ENCODE measurements around the gene FNDC3A.
"Not testable (repeated sequence)": the region's sequence is repeated elsewhere in the genome, so short reads cannot be mapped to it uniquely, and the experiment has no call there.

The FNDC3A gene

DNA sequence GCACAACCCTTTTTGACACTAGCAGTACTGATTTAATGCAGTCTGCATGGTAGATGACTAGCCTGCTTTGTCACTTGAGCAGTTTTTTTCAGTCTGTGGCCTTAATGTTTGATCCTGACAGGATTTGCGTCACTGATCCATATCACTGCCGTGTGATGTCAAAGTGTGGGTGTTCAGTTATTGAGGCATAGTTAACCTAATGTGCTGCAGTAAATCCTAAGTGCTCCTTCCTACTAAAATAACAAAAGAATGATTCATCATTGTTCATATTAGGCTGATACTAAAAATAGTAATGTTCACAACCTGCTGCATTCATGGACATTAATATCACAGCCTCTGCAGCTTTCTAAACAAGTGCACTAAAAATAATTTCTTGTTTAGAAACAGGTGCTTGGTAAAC lies 122.5 kb downstream of the FNDC3A start:
- DNase-seq = peak in 2 of 5 experiments; percentile 7 to 28

DNA sequence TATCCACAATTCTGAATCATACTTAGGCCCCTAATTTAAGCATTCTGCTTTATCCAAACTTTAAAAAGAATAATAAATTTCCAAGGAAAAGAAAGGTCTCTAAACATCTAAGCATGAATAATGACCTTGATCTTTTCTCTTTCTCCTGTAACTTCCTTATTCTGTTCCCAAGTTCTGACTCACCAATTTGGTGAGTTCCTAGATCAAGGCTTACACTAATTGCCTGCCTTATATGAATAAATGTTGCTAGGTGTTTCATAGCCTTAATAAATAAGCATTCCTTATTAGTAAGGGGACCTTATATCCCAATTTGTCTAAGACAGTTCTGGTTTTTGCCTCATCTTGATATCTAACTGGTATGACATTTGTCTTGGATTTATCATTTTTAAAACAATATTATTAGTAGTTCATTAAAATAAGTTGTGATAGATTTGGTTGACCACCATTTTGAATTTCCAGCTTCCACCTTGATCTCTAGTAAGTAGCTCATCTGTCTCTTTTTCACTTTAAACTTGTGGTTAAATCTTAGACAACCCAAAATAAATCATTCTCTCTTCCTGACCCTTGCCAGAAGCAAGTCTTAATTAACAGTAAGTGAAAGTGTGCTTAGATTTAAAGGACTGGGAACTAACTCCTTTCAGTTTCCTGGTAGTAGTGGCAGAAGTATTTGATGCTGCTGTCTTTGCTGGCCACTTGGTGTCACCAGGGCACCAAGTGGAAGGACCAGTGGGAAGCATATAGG lies 123.2 kb downstream of the FNDC3A start:
- peak in 1 of 5 experiments; percentile 4 for DNase-seq

DNA sequence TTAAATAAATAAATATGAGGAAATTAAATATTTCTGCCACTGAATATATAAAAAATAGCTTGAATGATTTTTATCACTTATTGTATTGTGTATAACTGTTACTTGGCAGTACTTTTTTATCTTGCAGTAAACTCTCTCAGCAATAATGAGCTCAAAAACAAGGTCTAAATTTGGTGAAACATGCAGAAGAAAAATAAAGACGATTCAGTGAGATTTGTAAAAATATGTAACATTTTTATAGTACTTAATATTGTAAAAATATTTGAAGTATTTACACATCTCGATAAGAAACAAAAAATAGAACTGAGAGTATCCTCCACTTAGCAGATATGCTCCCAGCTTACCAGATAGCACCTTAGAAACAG lies 123.8 kb downstream of the FNDC3A start:
- DNase-seq = no peak

DNA sequence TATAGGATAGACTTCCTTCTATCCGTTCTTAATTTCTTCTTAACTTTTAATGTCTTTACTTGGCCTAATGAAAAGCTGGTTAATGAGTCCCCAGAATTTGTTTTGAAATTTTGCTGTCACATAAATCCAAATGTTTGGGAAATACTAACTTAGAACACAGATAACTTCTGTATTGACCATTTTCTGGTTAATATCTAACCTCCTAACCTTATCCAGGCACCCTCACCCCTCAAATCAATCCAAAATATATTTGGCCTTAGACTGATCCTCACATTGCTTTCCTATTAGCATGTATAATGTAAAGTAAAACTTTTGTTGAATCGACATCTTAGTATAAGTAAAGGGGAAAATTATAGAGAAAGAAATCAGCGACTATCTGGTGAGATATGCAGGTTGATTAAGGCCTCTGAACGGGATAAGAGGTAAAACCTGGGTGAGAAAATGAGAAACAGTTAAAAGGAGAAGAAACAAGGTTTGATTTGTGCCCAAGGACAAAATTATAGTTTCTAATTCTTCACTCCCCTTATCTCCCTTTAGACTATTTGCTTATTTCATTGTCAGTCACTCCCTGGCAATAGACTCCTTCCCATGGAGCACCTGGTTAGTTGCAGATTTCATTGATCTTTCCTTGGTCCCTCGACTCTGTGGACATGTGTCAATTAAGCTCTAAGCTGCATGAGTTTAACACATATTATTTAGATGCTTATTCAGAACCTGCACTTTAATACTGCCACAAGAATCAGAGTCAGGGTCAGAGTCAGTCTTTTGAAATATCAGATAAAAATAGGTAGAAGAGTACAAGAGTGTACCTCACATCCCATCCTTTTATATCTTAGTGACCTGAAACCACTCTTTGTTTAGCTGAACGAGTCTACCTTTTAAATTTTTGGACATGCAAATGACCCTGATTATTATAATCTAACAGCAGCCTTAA lies 125.2 kb downstream of the FNDC3A start:
- DNase-seq = no peak

DNA sequence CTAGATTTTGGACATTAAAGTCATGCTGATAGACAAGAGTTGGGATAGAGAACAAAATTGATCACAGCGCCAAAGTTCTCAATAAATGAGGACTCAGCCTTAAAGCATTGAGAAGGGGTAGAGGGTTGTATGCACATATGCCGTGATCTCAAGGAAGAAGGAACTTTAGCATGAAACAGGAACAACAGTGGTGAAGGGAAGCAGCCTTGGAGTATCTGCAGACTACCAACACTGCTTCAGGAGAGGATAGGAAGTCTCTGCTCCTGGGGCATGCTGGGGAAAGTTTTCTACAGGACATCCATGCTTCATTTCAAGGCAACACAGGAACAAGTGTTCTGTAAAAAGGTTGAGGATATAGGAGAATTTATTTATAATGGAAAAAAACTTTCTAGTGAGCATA lies 132.5 kb downstream of the FNDC3A start:
- no peak for DNase-seq

DNA sequence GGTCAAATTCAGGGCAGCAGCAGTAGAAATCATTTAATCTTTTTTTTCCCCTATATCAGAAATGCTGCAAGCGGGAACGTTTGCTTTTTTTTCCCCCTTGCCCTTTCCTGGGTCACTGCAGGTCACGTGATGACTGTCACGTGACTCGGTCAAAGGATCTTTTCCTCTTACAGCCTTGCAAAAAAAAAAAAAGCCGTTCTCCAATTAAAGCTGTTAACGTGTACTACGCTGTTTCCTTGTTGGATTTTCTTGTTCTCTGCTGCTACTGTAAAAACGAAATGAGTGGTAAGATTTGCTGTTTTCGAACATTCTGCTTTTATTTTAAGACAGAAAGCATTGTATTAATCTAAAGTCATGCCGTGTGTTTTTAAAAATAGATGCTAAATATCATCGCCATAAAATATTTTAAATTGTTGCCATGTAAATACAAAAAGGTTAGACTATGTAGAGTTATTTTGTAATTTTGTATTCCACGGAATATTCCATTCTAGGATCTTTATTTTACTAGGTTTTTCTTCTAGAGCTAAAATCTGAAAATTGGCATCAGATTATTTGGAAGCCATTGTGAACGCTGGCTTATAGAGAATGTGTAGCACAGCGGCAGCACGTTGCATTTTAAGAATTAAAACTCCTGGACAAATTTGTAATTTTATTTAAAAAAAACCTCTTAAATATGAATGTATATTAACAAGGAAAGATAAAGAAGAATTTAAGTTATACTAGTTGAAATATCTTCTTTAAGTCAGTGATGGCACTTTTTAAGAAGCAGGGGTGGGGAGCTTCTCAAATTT lies 134.6 kb downstream of the FNDC3A start:
- peak; percentile 27 to 94 (median 63) for DNase-seq

DNA sequence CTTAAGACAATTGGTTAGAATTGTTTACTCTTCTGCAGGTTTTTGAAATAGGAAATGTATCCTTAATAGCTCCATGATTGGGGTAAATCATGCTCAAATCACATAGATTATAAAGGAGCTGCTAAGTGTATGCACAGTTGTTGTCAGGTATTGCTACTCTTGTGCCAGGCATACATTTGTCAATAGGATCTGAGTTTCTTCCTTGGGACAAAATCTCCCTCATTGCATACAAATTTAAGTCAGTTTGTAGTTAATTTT lies 135.1 kb downstream of the FNDC3A start:
- DNase-seq = peak in 1 of 5 experiments; percentile 8

DNA sequence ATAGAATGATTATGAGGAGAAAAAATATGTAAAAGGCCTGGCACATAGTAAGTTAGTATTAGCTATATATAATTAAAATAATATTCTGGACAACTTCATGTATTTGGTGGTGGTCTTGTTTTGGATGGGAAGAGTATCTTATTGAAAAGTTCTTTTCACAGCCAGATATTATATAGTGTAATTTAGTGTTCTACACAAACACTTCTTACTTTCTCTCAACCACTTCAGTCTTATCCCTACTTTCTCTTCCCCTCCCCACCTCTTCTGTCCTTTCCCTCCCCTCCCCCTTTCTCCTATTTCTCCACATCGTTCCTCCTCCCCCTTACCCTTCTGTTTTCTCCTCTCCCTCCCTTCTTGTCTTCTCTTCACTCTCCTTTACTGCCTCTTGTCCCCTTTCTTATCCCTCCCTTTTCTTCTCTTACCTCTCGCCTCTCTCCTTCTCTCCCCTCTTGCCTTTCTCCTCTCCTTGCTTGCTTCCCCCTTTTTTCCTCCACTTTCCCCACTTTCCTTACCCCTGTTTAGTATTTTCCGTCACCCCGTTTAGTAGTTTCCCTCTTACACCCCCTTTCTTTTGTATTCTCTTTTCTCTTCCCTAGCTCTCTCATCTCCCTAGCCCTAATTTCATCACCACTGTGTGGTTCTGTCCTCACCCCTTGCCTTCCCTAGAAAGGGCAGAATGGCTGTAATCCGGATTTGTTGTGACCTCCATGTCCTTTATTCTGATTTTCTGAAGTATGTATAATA lies 137.2 kb downstream of the FNDC3A start:
- DNase-seq = no peak

DNA sequence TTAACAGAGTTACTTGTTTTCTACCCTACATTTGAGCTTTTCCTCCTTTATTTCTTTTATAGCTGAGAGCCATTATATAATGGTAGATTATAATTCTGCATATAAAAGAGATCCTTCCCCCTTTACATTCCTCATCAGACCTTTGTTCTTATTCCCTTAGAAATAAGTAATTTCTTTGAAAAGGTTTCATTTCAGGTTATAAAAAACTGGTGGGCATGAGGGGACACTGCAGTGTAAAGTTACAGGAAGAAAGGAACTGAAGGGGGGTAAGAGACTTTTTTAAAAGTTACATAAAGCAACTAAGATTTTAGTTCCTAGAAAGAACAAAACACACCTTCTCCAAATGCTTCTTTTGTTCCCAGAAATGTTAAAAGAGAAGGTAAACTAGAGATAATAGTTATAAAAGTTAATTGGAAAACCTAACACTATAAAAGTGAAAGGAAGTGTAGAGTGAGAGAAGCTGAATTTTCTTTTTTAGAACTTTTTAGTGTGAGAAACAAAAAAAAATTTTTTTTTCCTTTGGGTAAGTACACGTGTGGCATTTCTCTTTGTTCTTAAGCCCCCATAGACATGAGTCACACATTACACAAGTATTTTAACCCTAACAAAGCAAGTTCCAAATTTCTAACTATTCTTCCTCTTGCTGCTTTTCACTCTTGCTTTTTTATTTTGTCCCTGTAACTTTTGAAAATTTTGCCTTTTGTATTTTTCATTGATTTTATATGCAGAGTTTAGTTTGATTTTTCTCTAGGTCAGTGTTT lies 138.0 kb downstream of the FNDC3A start:
- no peak for DNase-seq

DNA sequence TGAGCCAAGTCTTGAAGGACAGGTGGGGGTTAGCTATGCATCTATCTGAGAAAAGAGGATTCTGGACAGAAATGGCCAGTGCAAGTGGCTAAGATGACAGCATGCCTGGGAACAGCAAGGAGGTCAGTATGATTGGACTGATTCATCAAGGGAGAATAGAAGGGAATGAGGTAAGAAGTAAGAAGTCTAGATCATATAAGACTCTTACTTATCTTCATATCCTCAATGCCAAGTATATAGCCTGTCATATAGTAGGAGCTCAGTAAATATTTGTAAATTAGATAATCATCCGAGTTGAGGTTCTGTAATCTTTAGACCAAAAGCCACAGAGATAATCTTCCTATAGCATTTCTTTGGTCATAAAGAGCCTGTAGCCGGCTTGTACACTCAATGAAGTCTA lies 141.2 kb downstream of the FNDC3A start:
- DNase-seq = no peak

DNA sequence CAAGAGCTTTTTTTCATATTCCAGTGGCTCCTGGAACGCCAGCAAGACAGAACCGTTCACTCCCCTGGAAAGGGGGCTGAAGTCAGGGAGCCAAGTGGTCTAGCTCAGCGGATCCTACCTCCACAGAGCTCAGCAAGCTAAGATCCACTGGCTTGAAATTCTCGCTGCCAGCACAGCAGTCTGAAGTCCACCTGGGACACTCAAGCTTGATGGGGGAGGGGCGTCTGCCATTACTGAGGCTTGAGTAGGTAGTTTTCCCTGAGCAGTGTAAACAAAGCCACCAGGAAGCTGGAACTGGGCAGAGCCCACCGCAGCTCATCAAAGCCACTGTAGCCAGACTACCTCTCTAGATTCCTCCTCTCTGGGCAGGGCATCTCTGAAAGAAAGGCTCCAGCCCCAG lies 142.7 kb downstream of the FNDC3A start:
- DNase-seq = not testable (repeated sequence)

DNA sequence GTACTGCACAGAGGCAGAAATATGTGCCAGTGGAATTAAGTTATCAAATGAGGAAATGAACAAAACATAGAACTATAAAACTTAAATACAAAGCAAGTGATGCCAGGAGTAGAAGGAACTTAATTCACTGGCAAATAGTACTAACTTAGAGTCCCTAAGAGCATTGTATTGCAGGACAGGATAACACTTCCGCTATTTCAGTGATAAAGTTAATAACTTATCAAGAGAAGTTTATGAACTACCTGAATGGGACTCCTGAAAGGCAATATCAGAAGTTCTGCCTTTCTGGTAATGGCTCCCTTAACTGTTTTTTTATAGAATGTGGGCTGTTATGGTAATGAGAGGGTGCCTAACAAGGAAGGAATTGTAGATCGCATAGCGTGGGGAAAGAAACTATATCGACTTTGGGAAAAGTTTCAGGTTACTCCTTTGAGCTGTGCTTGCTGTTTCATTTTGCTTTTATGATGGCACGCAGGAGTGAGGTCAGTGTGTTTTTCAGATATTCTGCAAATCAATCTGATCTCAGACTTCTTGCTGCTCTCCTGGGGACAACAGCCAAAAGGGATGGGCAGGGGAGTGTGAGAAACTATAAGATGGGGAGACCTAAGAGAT lies 149.1 kb downstream of the FNDC3A start:
- no peak for DNase-seq

DNA sequence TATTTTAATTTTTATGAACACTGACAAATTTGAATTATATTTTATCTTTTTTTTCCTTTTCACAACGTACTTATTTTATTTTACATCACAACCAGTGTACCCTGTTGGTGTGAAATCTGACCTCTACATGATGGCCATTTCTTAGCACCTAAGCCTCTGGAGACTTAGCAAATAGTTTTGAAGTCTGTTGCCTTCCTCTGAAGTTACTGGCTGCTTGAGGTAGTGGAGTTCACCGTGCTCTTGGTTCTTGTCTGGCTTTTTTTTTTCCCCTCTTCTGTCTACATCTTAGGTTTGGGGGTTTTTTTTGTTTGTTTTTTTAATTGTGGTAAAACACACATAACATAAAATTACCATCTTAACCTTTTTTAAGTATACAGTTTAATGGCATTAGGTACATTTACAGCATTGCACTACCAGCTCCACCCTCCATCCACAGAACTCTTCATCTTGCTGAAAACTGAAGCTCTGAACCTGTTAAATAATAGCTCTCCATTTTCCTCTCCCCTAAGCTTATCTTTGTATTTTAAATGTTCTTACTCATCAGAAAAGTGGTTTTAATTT lies 150.3 kb downstream of the FNDC3A start:
- no peak for DNase-seq

DNA sequence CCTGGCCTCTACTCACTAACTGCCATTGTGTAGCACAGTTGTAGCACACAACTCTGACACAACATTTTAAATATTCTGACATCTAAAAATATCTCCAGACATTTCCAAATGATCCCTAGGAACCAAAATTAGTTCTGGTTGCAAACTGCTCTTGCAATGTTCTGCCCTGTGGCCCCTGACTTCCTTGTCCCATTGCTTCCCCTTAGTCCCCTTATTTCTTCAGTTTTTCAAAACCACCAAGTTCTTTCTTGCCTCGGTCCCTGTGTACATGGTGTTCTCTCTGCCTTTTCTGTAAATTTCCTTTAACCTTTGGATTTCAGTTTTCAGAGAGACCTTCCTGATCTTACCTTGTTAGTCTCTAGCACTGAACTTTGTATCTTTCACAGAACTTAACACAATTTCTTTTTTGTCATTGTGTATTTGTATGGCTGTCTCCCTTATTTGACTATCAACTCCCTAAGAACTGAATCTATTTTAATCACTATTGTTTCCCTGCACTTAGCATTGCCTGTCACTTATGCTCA lies 156.8 kb downstream of the FNDC3A start:
- no peak for DNase-seq

DNA sequence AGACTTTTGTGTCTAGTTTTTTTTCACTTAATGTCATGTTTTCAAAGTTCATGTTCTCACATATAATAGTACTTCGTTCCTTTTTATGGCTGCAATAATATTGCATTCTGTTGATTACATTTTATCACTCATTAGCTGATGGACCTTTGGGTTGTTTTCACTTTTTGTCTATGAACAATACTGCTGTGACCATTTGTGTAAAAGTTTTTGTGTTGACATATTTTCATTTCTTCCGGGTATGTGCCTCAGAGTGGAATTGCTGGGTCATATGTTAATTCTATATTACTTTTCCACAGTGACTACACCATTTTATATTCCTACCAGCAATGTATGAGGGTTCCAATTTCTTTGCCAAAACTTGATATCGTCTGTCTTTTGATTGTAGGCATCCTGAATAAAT lies 158.6 kb downstream of the FNDC3A start:
- DNase-seq = no peak

DNA sequence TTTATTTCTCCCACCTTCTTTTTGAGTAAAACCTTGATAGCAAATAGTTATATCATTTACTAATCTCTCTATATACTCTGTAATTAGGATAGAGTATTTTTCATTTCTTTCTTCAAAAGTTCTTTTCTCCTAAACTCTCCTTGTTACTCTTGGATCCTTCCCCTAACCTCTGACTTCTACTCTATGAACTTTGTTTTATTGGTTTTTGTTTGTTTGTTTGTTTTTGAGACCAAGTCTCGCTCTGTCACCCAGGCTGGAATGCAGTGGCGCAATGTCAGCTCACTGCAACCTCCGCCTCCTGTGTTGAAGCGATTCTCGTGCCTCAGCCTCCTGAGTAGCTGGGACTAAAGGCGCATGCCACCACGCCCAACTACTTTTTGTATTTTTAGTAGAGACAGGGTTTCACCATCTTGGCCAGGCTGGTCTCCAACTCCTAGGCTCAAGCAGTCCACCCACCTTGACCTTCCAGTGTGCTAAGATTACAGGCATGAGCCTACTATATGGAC lies 161.5 kb downstream of the FNDC3A start:
- DNase-seq = not testable (repeated sequence)

DNA sequence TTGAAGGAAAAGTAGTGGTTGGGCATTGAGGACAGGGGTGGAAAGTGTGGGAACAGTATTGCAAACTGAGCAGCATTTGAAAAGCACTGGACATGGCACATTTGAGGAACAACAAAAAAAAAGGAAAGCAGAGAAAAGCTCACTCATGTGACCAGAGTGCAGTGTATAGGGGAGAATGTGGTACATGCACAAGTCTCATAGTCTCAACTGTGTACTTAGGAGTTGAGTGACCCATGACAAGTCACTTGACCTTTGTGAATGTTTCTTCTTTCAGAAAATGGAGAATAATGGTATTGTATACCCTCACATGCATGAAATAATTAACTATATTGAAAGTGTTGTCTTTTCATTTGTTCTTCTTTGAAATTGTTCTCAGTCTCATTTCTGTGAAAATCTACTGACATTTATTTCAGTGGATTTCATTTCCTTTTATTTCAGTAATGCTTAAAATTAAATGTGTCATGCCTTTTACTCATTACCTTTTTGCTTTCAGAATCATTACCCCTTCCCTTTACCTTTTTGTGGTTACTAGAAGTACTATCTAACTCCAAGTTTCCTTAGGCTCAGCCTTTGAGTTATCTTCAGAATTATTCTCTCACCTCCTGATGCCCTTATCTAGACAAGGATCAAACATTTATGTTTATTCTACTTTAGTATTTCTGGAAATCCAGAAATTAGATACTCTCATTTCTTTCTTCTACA lies 165.3 kb downstream of the FNDC3A start:
- no peak for DNase-seq

DNA sequence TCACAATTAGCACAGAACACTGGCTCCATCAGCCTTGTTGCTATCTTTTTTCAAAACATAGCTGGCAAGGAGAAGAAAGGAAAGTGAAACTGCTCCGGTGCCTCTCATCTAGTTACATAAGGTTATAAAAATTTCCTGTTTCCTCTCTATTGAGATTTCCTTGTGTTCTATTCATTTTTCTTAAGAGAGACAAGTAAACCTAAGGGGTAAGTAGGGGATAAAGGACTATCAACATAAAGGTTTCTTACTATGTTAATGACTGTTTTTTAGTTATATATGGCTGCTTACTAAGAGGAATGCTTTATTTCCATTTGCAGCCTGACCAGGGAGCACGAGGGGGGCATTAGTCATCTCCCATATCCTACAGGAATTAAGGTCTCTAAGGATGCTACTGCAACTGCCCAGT lies 171.2 kb downstream of the FNDC3A start:
- peak in 2 of 5 experiments; percentile 6 to 33 for DNase-seq

DNA sequence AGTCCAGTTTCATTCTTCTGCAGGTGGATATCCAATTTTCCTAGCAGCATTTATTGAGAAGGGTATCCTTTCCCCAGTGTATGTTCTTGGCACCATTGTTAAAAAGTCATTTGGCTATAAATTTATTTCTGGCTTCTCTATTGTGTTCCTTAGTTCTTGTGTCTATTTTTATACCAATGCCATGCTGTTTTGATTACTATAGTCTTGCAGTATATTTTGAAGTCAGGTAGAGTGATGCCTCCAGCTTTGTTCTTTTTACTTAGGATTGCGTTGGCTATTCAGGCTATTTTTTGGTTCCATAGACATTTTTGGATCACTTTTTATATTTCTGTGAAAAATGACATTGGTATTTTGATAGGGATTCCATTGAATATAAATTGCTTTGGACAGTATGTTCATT lies 172.7 kb downstream of the FNDC3A start:
- no peak for DNase-seq
